Thyroid gland (tissue), 4 donors: ENCODE results near the gene TSTD1. TPM values are rescaled to one million over a fixed set of nuclear protein-coding genes. Genes with fewer than 3 reads are reported as not detected.
A peak's percentile ranks its signal among the peaks of the same experiment; 100 is the strongest.

Experiments
- DNase-seq, 2 donors: peaks; one replicate each; pipeline ENCODE4 v3.0.0-alpha.2; 2019
- H3K27ac ChIP-seq, 3 donors: fragments of 200-600 bp; sonication (generic); 1 replicate in 2 of 3; 2 replicates in 1 of 3; pipeline ENCODE4 v1.5.1; 2016 to 2019; ENCODE audit warnings: mild to moderate bottlenecking in 1 of 3, moderate library complexity in 1 of 3
- H3K27me3 ChIP-seq: fragments of 200-600 bp; sonication (generic); one replicate; pipeline ENCODE4 v1.5.1; 2019
- H3K36me3 ChIP-seq, 2 donors: fragments of 200-600 bp; sonication (generic); one replicate each; pipeline ENCODE4 v1.5.1; 2016 to 2019
- H3K4me1 ChIP-seq, 2 donors: fragments of 200-600 bp; sonication (generic); one replicate each; pipeline ENCODE4 v1.5.1; 2017 to 2019
- H3K4me3 ChIP-seq, 3 donors: fragments of 200-600 bp; sonication (generic); replicated peaks in 1 of 3; 1 replicate in 2 of 3; 2 replicates in 1 of 3; pipeline ENCODE4 v1.5.1; 2016; ENCODE audit warnings: mild to moderate bottlenecking in 1 of 3
- H3K9me3 ChIP-seq: fragments of 200-600 bp; sonication (generic); one replicate; pipeline ENCODE4 v1.5.1; 2017
- POLR2A ChIP-seq, 2 donors: fragments of 450-650 bp; IDR thresholded peaks; one replicate each; pipeline ENCODE4 v1.6.1; 2017; ENCODE audit warnings: antibody characterized with exemption in 2 of 2, mild to moderate bottlenecking in 2 of 2, moderate library complexity in 1 of 2
- WGBS, 2 donors: methylation state at CpG; one replicate each; pipeline ENCODE4 v1.1.5; 2017; 5-methylcytosine and 5-hydroxymethylcytosine counted together
- intact Hi-C: fragments of 100-400 bp; cut with DNase I; formaldehyde crosslinking; loops from one replicate; pipeline ENCODE4 v1.15.1; 2023
- total RNA-seq, 4 donors: library from RNA; depleted of rRNA; stranded (reverse); fragments of >200 nt; gene quantifications; one replicate each; pipeline ENCODE4 v1.2.3, GENCODE V29; 2016
- TF ChIP-seq, protein P1 (sequence below), 6 experiments: fragments of 200-600 bp in 3 of 6; fragments of 450-650 bp in 3 of 6; sonication (generic) in 3 of 6; IDR thresholded peaks; one replicate each; pipeline ENCODE4 v1.5.1; 2016 to 2019; ENCODE audit warnings: antibody characterized with exemption in 6 of 6, mild to moderate bottlenecking in 2 of 6, inconsistent platforms in 1 of 6, moderate library complexity in 1 of 6

The TSTD1 gene
- total RNA-seq, 4 donors from 2014 or later: 256 to 466 (median 320) TPM

DNA sequence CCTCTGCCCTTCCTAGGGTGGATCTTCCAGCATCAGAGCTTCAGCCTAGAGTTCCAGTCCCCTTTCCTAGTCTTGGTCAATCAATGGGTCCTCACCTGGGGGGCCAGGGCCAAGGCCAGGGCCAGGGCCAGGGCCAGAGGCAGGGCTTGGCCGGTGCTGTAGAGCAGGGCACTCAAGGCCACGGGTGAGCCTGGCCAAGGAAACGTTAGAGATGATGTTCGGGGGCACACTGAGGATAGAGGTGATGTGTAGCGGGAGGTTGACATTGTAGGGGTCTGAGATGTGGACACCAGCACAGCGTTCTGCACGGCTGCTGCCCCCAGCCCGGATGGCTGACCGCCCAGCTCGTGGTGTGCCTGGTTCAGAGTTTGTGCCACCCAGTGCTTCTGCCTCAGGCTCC is 12.5 kb upstream of the TSTD1 start:
- H3K4me3 ChIP-seq: no peak overlapping the region
- H3K27me3 ChIP-seq: no peaks in the 10 kb centered on the region
- H3K4me1 ChIP-seq: no peaks in the 10 kb centered on the region
- H3K36me3 ChIP-seq: no peaks in the 10 kb centered on the region
- H3K9me3 ChIP-seq: no peaks in the 10 kb centered on the region
- no peak overlapping the region for H3K27ac ChIP-seq
- TF ChIP-seq, protein P1, sequence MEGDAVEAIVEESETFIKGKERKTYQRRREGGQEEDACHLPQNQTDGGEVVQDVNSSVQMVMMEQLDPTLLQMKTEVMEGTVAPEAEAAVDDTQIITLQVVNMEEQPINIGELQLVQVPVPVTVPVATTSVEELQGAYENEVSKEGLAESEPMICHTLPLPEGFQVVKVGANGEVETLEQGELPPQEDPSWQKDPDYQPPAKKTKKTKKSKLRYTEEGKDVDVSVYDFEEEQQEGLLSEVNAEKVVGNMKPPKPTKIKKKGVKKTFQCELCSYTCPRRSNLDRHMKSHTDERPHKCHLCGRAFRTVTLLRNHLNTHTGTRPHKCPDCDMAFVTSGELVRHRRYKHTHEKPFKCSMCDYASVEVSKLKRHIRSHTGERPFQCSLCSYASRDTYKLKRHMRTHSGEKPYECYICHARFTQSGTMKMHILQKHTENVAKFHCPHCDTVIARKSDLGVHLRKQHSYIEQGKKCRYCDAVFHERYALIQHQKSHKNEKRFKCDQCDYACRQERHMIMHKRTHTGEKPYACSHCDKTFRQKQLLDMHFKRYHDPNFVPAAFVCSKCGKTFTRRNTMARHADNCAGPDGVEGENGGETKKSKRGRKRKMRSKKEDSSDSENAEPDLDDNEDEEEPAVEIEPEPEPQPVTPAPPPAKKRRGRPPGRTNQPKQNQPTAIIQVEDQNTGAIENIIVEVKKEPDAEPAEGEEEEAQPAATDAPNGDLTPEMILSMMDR (IDR thresholded peaks at IDR 0.05): no peak
- TF ChIP-seq POLR2A (IDR thresholded peaks at IDR 0.05): no peak
- intact Hi-C loops: no loop called here
- 84 to 90% methylated on average over 9 to 10 of the region's 10 CpGs for WGBS, 2 donors
- DNase-seq: no peak

DNA sequence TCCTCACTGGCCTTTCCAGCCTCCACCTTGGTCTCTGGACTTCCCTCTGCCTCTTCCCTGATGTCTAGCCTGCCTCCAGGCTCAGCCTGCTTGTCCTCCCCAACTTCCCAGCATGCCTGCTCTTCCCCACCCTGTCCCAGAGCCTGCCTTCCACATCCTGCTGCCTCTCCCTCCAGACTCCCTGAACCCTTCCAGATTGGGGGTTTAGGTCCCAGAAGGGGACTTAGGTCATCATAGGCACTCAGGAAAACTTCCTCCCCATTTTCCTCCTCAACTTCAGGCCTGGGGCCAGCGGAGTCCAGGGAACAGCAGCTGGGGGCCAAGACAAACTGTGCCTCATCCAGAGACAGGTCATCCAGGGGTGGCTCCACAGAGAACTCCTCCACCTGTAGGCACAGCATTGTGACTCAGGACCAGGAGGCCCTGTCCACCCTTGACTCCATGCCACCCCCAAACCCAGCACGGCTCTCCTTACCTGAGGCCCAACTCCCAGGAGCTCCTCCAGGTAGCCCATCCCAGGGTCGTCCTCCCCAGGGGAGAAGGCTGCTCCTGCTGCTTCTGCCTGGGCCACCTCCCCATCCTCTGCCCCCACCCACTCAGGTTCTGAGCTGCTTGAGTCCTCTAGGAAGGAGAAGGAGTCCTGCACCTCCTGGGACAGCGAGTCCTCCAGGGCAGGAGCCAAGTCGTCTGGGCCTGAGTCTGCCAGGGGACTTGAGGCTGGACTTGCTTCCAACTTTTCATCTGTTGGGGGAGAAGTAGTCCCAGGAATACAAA is 10.4 kb upstream of the TSTD1 start:
- WGBS, 2 donors: 90 to 100% methylated on average over 3 to 5 of the region's 5 CpGs
- no peaks in the 10 kb centered on the region for H3K9me3 ChIP-seq
- H3K4me1 ChIP-seq: peaks cover 5 to 7% of the 10 kb centered on the region in 2 donors
- no peak for TF ChIP-seq POLR2A (IDR thresholded peaks at IDR 0.05)
- TF ChIP-seq, protein P1 (IDR thresholded peaks at IDR 0.05): no peak
- H3K27ac ChIP-seq: no peak overlapping the region
- intact Hi-C loops: loop anchor here (10.0 kb wide), 1 partner anchor 46 kb away; the partner anchor contains the start of gene KLHDC9
- no peaks in the 10 kb centered on the region for H3K27me3 ChIP-seq
- no peak overlapping the region for H3K4me3 ChIP-seq
- no peak for DNase-seq
- no peaks in the 10 kb centered on the region for H3K36me3 ChIP-seq

DNA sequence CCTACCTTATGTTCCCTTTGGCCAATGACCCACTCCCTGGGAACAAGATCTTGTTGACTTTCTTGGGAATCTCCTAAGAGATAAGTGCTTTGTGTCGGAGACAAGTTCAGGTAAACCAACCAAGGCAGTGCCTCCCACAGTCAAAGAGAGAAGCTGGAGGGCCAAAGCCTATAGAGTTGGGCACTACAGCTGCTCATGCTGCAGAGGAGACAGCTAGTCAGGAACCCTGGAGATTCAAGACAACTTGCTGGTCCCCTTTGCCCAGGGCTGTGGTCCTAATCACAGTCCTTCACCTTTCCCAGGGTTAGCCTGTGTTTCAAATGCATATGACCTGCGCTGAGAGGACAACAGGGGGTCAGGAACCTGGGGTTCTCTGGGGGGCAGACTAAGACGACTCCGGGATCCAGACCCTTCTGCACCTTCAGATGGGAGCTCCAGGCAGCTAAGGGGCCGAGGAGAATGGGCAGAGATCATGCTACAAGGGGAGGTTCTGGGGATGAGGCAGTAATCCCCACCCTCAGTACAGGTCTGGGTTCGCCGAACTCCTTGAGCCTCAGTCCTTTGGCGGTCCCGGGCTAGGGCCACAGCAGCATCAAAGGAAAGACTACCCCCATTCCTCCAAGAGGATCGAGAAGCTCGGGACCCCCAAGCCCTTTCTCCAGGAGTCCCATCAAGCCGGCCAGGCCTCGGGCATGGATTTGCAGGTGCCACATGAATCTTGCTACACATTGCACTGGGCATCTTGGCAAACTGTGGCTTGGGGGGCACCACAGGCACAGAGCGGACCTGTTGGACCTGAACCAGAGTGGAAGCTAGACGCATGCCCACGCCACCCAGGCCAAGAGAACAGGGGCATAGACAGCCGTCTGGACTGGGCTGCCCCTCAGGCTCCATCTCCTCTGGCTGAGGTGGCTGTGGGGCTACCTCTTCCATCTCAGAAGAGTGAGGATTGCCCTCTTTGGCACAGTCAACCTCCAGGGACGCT is 9.0 kb upstream of the TSTD1 start:
- Histone ChIP-seq H3K4me3 (no peak overlapping the region), H3K9me3 (no peaks in the 10 kb centered on the region), H3K27ac (no peak overlapping the region), H3K36me3 (peaks cover 0 to under 1% of the 10 kb centered on the region in 2 donors), H3K4me1 (peaks cover 9 to 17% of the 10 kb centered on the region in 2 donors), H3K27me3 (no peaks in the 10 kb centered on the region)
- TF ChIP-seq POLR2A (IDR thresholded peaks at IDR 0.05): no peak
- TF ChIP-seq, protein P1 (IDR thresholded peaks at IDR 0.05): no peak
- intact Hi-C loops: loop anchor here (10.0 kb wide), 1 partner anchor 47 kb away; the partner anchor contains the start of gene KLHDC9
- WGBS, 2 donors: 94 to 98% methylated on average over 13 to 14 of the region's 18 CpGs
- DNase-seq: no peak

DNA sequence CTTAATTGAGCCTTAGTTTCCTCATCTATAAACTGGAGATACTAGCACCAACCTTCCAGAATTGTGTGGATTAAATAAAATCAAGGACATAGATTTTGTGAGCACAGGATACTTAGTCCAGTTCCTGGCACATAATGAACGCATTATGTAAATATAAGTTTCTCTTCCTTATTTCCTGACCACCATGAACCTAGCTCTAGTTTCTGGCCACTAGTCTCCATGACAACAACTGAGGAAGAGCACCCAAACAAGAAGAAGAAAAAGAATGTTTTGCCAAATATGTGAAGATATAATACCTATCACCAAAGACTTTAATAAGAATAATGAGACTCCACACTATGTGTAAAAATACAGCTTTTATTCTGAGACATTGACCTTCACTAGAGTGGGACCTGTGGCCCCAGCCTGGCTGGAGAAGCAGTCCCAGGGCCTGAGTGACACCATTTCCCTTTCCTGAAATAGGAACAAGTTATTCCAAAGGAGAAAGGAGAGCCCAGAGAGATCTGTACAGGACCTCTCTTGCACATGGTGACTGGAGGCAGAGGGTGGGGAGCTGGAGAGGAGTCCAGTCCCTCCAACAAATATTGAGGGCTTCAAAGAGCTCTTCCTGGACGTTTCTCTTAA is 8.0 kb upstream of the TSTD1 start:
- no peak for TF ChIP-seq POLR2A (IDR thresholded peaks at IDR 0.05)
- TF ChIP-seq, protein P1 (IDR thresholded peaks at IDR 0.05): no peak
- intact Hi-C loops: loop anchor here (10.0 kb wide), 1 partner anchor 48 kb away; the partner anchor contains the start of gene KLHDC9
- Histone ChIP-seq H3K4me1 (peaks cover 9 to 17% of the 10 kb centered on the region in 2 donors), H3K4me3 (peak overlapping the region in 2 of 3 donors; percentile 29 to 89), H3K27me3 (no peaks in the 10 kb centered on the region), H3K27ac (peak overlapping the region; percentile 71 to 97 (median 97)), H3K9me3 (no peaks in the 10 kb centered on the region), H3K36me3 (peaks cover 7 to 10% of the 10 kb centered on the region in 2 donors)
- no peak for DNase-seq
- 70 to 84% methylated on average over 2 of the region's 2 CpGs for WGBS, 2 donors
